ENCODE measurements around the gene PDGFRA.

DNA sequence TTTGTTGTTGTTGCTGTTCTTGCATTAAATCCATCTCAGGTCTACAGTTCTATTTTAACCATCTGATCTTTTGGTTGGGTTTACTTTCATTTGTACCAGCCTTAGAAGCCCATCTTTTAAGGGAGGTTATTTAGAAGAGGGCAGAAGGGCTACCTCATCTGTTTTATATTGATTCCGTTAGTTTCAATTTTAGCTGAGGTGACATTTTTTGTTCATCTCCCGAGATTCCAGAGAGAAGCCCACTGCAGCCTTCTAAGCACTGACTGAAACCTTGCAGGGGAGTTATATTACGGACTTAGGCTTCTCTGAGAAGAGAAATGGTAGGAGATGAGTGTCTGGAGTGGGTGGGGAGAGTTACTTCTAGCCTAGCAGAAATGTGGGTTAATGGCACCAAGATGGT lies 101.8 kb downstream of the PDGFRA start:
- TF ChIP-seq, protein P1, sequence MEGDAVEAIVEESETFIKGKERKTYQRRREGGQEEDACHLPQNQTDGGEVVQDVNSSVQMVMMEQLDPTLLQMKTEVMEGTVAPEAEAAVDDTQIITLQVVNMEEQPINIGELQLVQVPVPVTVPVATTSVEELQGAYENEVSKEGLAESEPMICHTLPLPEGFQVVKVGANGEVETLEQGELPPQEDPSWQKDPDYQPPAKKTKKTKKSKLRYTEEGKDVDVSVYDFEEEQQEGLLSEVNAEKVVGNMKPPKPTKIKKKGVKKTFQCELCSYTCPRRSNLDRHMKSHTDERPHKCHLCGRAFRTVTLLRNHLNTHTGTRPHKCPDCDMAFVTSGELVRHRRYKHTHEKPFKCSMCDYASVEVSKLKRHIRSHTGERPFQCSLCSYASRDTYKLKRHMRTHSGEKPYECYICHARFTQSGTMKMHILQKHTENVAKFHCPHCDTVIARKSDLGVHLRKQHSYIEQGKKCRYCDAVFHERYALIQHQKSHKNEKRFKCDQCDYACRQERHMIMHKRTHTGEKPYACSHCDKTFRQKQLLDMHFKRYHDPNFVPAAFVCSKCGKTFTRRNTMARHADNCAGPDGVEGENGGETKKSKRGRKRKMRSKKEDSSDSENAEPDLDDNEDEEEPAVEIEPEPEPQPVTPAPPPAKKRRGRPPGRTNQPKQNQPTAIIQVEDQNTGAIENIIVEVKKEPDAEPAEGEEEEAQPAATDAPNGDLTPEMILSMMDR (IDR thresholded peaks at IDR 0.05) = no peak
- TF ChIP-seq POLR2A (IDR thresholded peaks at IDR 0.05) = no peak

Measured in uterus (tissue), 2 donors.